HEK293T (cell line): ENCODE data around the gene SLC6A7.

Source experiments
- ARNT ChIP-seq: fragments of 450-650 bp; IDR thresholded peaks from 2 replicates; pipeline ENCODE4 v1.6.1; 2017; ENCODE audit warnings: mild to moderate bottlenecking
- BHLHE40 ChIP-seq: fragments of 450-650 bp; IDR thresholded peaks from 2 replicates; pipeline ENCODE4 v1.6.1; 2016; ENCODE audit warnings: mild to moderate bottlenecking, moderate library complexity, borderline replicate concordance
- ELF4 ChIP-seq: fragments of 450-650 bp; IDR thresholded peaks from 2 replicates; pipeline ENCODE4 v1.6.1; 2017; ENCODE audit warnings: antibody characterized with exemption
- FOXA1 ChIP-seq: fragments of 450-650 bp; IDR thresholded peaks from 2 replicates; pipeline ENCODE4 v1.6.1; 2016; ENCODE audit warnings: mild to moderate bottlenecking
- FOXK2 ChIP-seq: fragments of 450-650 bp; IDR thresholded peaks from 2 replicates; pipeline ENCODE4 v1.6.1; 2016; ENCODE audit warnings: mild to moderate bottlenecking
- FOXM1 ChIP-seq: fragments of 450-650 bp; IDR thresholded peaks from 2 replicates; pipeline ENCODE4 v1.6.1; 2017; ENCODE audit warnings: mild to moderate bottlenecking, borderline replicate concordance
- L3MBTL2 ChIP-seq: fragments of 450-650 bp; conservative IDR thresholded peaks from 2 replicates; pipeline ENCODE4 v1.6.1; 2016; ENCODE audit warnings: mild to moderate bottlenecking
- LEF1 ChIP-seq: fragments of 450-650 bp; IDR thresholded peaks from 2 replicates; pipeline ENCODE4 v1.6.1; 2017; ENCODE audit warnings: mild to moderate bottlenecking, borderline replicate concordance
- NFRKB ChIP-seq: fragments of 450-650 bp; IDR thresholded peaks from 2 replicates; pipeline ENCODE4 v1.6.1; 2016; ENCODE audit warnings: mild to moderate bottlenecking, moderate library complexity
- SP1 ChIP-seq: fragments of 450-650 bp; IDR thresholded peaks from 2 replicates; pipeline ENCODE4 v1.6.1; 2017
- SUZ12 ChIP-seq: fragments of 450-650 bp; IDR thresholded peaks from 2 replicates; pipeline ENCODE4 v1.6.1; 2016; ENCODE audit warnings: mild to moderate bottlenecking
- TARDBP ChIP-seq: fragments of 450-650 bp; IDR thresholded peaks from 2 replicates; pipeline ENCODE4 v1.6.1; 2016

DNA sequence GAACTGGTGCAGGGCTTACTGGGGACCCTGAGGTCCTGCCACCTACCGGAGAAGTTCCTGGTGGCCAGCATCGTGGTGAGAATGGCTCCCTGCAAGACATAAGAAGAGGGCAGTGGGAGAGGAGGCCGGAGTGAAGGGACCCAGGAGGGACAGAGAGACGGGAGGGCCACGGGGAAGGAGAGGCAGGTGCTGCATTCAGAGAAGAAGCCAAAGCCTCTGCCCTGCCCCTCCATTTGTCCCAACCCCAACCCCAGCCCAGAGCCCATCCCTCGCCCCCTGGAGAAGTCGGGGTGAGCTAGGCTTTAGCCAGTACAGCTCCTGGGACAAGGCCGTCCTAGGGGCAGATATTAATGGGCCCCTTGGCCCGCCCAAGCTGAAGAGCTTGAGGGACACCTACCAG is 57.9 kb downstream of the SLC6A7 start:
- TF ChIP-seq TARDBP (no peak), ELF4 (no peak), LEF1 (no peak), FOXM1 (no peak), NFRKB (no peak), L3MBTL2 (no peak), SUZ12 (no peak), SP1 (no peak), BHLHE40 (no peak), ARNT (no peak), FOXK2 (no peak), FOXA1 (no peak)
